BJ (cell line): Measurements from ENCODE around the gene RIPOR1. TPM values are rescaled to one million over a fixed set of nuclear protein-coding genes. Genes with fewer than 3 reads are reported as not detected.
A peak's percentile ranks its signal among the peaks of the same experiment; 100 is the strongest.

Experiments
- CTCF ChIA-PET: fragments of 350-600 bp; formaldehyde crosslinking; extraction: SDS; loops from one replicate; lab custom pipeline; 2021; ENCODE audit warnings: antibody characterized with exemption, inconsistent platforms; lab: Yijun Ruan, JAX
- POLR2A ChIA-PET: fragments of 300-600 bp; sonication (Branson Sonifier 250); formaldehyde crosslinking; extraction: SDS; loops from one replicate; lab custom pipeline; 2021; ENCODE audit warnings: antibody characterized with exemption; lab: Charles Lee
- DNase-seq: peaks from one replicate; pipeline ENCODE4 v3.0.0-alpha.2; 2011; ENCODE audit warnings: low read depth
- H3K27me3 ChIP-seq: 2 replicates; pipeline ENCODE4 v1.6.0; 2011; ENCODE audit warnings: low read length; ENCODE audit not compliant: control insufficient read depth, insufficient read depth
- H3K36me3 ChIP-seq: 2 replicates; pipeline ENCODE4 v1.5.1; 2011; ENCODE audit warnings: low read length; ENCODE audit not compliant: control insufficient read depth, insufficient read depth
- H3K4me3 ChIP-seq: 2 replicates; pipeline ENCODE4 v1.5.1; 2011; ENCODE audit warnings: low read depth, mild to moderate bottlenecking, control low read depth, low read length
- CTCF ChIP-seq: IDR thresholded peaks from 2 replicates; pipeline ENCODE4 v1.5.1; 2011; ENCODE audit warnings: low read depth, mild to moderate bottlenecking, control low read depth, inconsistent platforms, low read length, moderate library complexity; ENCODE audit not compliant: insufficient read depth
- polyA plus RNA-seq: library from polyadenylated mRNA; depleted of rRNA; stranded (reverse); fragments of >200 nt; gene quantifications from 2 replicates; pipeline ENCODE4 v1.2.3, GENCODE V29; 2011

The RIPOR1 gene
- polyA plus RNA-seq, 1 experiment: 12.7 TPM

GRCh38 chr16:67514382-67514828 is 14.2 kb upstream of the RIPOR1 start:
- POLR2A ChIA-PET: no interaction called here
- H3K27me3 ChIP-seq: no peaks in the 10 kb centered on the region
- peak; percentile 24 for DNase-seq
- H3K36me3 ChIP-seq: no peaks in the 10 kb centered on the region
- CTCF ChIA-PET: interaction anchor here (0.6 to 5.7 kb wide), 17 partner anchors 10 to 329 kb away, joined by 3 to 80 read pairs (median 8); partner anchors contain the start of genes ATP6V0D1, C16orf86, CTCF and ENKD1
- no peak overlapping the region for H3K4me3 ChIP-seq
- peak; percentile 72 for TF ChIP-seq CTCF

GRCh38 chr16:67516296-67517154 is 12.1 kb upstream of the RIPOR1 start:
- H3K36me3 ChIP-seq: no peaks in the 10 kb centered on the region
- ChIA-PET POLR2A (no interaction called here), CTCF (interaction anchor here (1.1 to 5.7 kb wide), 11 partner anchors 23 to 300 kb away, joined by 3 to 80 read pairs (median 11); partner anchors contain the start of genes ATP6V0D1, C16orf86, CARMIL2 and CTCF)
- no peak for TF ChIP-seq CTCF
- H3K27me3 ChIP-seq: no peaks in the 10 kb centered on the region
- no peak overlapping the region for H3K4me3 ChIP-seq
- peak; percentile 26 for DNase-seq

GRCh38 chr16:67517155-67517445 is 11.5 kb upstream of the RIPOR1 start:
- H3K4me3 ChIP-seq: no peak overlapping the region
- TF ChIP-seq CTCF: no peak
- no peaks in the 10 kb centered on the region for H3K36me3 ChIP-seq
- POLR2A ChIA-PET: no interaction called here
- H3K27me3 ChIP-seq: no peaks in the 10 kb centered on the region
- CTCF ChIA-PET: interaction anchor here (1.0 to 5.7 kb wide), 8 partner anchors 23 to 393 kb away, joined by 3 to 80 read pairs (median 12); partner anchors contain the start of genes ATP6V0D1, C16orf86, CARMIL2 and CTCF
- no peak for DNase-seq

- Histone ChIP-seq H3K4me3 (no peak overlapping the region), H3K36me3 (no peaks in the 10 kb centered on the region), H3K27me3 (no peaks in the 10 kb centered on the region)
- no peak for DNase-seq
- ChIA-PET CTCF (interaction anchor here (1.0 to 5.7 kb wide), 7 partner anchors 24 to 392 kb away, joined by 3 to 80 read pairs (median 13); partner anchors contain the start of genes ATP6V0D1, C16orf86, CARMIL2 and CTCF), POLR2A (no interaction called here)
- no peak for TF ChIP-seq CTCF
Observed at GRCh38 chr16:67517661-67518423, 10.8 kb upstream of the RIPOR1 start.

- Histone ChIP-seq H3K36me3 (no peaks in the 10 kb centered on the region), H3K27me3 (no peaks in the 10 kb centered on the region), H3K4me3 (no peak overlapping the region)
- no peak for DNase-seq
- CTCF ChIA-PET: interaction anchor here (0.5 to 5.2 kb wide), 6 partner anchors 35 to 546 kb away, joined by 3 to 208 read pairs (median 38); partner anchors contain the start of genes AGRP, ATP6V0D1, C16orf86 and CARMIL2
- TF ChIP-seq CTCF: no peak
- POLR2A ChIA-PET: no interaction called here
Observed at GRCh38 chr16:67518676-67519075, 10.0 kb upstream of the RIPOR1 start.
